Ecto neural progenitor cell (in vitro differentiated cells): ENCODE results near the gene CYP4F8.
"Not testable (repeated sequence)": the region's sequence is repeated elsewhere in the genome, so short reads cannot be mapped to it uniquely, and the experiment has no call there.

Source experiments
- DNase-seq: peaks from one replicate; pipeline ENCODE4 v3.0.0-alpha.2; 2018; ENCODE audit warnings: low spot score

Gene CYP4F8

DNA sequence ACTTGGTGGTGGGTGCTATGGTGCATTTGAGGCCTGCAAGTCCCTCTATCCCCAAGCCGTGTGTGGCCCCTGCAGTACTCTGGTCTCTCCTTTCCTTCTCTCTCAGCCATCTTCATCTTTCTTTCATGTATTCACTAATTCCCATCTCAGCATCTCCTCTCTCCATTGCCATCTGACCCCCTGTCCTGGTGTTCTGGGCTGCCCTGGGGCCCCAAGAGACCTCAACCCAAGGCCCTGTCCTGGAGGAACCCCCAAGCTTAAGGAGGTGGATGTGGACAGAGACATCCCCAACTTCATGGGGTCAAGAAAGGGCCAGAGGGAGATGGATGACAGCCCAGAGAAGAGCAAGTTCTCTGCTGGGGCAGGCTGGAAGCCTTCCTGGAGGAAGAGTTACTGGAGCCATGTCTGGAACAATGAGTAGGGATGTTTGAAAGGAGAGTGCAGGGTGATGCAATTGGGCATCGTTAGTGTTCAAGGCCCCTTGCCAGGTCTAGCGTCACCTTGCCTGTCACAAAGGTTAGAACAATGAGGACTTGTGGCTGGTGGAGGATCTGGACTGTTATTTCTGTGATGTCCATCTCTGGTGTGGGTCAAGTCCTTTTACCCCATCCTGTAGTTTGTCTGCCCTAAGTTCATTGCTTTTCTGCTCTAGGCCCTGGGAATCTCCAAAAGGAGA lies 29.2 kb downstream of the CYP4F8 start:
- DNase-seq, result no peak

DNA sequence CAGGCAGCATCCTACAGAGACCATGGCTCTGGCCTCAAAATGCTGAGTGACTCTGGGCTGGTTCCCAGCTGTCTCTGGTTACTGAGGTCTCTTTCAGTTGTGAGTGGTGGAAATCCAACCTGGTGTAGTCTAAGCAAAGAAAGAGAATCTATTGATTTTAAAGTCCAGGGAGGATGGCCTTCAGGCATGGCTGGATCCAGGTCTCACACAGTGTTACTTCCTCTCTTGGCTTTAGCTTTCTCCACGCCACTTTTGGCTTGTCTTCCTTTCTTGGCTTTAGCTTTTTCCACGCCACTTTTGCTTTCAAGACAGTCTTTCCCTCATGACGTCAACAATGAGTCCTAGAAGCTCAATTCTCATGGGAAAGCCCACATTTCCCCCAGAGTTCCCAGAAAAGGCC lies 29.8 kb downstream of the CYP4F8 start:
- DNase-seq, result no peak

DNA sequence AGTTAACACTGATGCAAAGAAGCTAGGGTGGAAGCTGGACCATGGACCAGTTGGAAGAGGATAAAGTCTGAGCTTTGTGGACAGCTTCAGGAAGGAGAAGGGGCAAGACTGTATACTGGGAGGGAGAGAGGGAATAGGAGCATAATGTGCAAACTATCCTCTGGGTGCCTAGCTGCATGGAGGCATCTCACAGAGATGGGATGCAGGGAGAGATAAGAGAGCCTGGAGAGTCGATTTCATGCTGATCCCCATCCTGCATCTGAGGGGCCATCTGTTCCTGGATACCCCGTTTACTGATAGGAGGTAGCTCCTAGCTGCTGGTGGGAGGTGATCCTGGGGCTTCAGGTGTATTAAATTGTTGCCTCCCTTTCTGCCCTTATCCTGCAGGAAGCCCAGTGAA lies 34.5 kb downstream of the CYP4F8 start:
- DNase-seq, result no peak

DNA sequence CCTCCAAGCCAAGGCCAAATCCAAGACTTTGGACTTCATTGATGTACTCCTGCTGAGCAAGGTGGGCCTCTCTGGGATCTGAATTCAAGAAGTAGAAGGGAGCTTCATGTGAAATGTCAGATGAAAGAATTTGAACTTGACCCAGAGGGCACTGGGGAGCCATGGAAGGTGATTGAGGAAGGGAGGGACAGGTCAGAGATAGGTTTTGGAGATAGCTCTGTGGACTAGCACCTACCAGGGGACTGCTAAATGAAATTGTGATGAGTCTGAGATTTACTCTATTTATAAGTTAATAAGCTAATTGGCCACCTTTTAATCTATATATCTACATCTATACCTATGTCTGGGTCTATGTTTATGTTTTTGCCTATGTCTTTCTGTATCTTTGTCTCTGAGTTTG lies 35.1 kb downstream of the CYP4F8 start:
- DNase-seq, result not testable (repeated sequence)

DNA sequence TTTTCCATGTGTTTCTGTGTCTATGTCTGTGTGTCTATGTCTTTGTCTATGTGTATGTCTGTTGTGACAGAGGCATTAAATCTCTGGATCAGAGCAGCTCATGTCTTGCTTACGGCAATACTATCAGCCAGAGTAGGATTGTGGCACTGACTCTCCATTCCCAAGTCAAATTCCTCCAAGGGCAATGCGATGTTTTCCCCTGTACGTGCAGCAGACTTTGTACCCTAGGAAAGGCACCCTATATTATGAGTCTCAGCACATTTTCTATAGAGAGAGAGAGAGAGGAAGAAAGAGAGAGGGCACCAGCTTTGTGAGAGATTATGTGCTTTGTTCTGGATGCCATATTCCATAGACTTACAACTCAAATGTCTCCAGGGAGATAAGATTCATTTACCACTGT lies 36.8 kb downstream of the CYP4F8 start:
- no peak for DNase-seq

DNA sequence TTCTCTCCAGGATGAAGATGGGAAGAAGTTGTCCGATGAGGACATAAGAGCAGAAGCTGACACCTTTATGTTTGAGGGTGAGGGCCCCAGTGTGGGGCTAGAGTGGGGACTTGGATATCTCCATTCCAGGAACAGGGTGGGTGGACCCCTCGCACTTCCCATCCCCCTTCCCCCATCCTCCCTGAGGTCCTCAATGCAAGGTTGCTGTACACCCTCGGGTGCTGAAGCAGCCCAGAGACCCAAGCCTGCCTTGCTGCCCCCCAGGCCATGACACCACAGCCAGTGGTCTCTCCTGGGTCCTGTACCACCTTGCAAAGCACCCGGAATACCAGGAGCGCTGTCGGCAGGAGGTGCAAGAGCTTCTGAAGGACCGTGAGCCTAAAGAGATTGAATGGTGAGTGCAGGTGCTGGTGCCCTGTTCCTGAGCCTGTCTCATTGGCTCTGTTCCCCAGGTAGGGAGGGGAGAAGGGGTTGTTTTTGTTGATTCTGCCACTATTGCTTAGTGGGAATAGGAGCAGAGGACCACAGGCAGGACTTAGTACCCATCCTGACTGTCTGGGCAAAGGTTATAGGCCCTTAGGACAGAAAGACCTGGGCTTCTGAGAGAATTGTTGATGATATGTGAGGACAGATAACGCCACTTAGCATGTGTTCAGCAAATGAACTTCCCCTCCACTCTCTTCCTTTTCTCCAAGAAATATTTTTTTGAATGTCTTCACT lies 37.7 kb downstream of the CYP4F8 start:
- DNase-seq, result no peak

DNA sequence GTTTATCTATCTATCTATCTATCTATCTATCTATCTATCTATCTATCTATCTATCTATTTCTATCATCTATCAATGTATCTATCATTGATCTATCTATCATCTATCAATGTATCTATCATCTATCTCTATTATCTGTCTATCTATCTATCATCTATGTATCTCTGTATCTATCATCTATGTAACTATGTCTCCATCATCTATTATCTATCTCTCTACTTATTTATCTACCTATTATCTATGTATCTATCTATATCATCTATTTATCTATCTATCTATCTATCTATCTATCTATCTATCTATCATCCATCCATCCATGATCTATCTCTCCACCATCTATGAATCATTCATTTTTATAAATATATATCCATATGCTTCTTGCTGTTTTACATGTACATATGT lies 41.4 kb downstream of the CYP4F8 start:
- DNase-seq, result no peak

DNA sequence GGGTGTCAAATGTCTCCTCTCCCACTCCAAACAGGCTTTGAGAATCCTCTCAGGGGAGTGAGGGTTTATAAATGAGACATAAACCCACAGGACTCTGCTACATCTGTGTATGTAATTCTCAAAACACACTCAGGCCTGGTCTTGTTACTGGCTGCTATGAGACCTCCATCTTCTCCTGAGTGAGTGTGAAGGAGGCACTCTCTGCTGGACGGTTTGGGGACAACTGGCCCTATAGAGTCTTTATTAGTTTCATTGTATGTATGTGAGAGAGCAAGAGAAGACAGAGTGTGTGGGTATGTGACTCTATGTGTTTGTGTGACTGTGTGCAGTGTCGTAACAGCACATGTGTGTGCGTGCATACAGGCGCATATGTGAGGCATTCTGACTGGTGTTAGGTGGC lies 48.2 kb downstream of the CYP4F8 start:
- DNase-seq, result no peak

DNA sequence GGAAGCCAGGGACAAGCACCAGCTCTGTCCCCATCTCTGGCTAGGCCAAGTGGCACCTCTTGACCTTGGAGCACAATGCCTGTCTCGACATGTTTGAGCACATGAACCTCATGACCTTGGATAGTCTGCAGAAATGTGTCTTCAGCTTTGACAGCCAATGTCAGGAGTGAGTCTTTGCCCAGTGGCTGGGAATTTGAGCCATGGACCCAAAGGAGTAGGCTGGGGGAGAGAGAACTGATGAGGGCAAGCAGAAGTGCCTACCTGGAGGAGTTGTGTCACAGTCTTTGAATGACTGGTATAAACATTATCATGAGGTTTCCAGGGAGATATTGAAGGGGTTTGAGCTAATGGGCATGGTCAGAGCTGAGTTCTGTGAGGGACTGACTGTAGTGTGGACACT lies 51.2 kb downstream of the CYP4F8 start:
- DNase-seq, result no peak

DNA sequence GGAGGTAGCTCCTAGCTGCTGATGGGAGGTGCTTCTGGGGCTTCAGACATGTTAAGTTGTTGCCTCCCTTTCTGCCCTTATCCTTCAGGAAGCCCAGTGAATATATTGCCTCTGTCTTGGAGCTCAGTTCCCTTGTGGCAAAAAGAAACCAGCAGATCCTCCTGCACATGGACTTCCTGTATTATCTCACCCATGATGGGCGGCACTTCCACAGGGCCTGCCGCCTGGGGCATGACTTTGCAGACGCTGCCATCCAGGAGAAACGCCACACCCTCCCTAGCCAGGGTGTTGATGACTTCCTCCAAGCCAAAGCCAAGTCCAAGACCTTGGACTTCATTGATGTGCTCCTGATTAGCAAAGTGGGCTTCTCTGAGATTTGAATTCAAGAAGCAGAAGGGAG lies 51.9 kb downstream of the CYP4F8 start:
- DNase-seq, result no peak

DNA sequence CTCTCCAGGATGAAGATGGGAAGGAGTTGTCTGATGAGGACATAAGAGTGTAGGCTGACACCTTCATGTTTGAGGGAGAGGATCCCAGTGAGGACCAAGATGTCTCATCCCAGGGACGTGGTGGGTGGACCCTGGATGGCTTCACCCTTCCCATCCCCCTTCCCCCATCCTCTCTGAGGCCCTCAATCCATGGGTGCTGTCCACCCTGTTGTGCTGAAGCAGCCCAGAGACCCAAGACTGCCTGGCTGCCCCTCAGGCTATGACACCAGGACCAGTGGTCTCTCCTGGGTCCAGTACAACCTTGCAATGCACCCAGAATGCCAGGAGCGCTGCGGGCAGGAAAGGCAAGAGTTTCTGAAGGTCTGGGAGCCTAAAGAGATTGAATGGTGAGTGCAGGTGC lies 54.4 kb downstream of the CYP4F8 start:
- no peak for DNase-seq

DNA sequence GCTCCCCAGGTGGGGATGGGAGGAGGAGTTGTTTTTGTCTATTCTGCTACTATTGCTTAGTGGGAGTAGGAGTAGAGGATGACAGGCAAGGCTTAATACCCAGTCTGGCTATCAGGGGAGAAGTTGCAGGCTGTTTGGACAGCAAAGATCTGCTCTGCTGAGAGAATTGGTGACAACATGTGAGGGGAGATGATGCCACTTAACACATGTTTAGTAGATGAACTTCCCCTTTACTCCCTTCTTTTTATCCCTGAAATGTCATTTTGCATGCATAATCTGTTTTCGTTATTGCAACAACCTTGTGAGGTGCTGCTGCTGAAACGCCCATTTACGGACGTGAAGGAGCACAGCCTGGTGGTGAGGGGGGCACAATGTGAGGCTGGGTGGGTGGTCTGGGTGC lies 54.9 kb downstream of the CYP4F8 start:
- no peak for DNase-seq

DNA sequence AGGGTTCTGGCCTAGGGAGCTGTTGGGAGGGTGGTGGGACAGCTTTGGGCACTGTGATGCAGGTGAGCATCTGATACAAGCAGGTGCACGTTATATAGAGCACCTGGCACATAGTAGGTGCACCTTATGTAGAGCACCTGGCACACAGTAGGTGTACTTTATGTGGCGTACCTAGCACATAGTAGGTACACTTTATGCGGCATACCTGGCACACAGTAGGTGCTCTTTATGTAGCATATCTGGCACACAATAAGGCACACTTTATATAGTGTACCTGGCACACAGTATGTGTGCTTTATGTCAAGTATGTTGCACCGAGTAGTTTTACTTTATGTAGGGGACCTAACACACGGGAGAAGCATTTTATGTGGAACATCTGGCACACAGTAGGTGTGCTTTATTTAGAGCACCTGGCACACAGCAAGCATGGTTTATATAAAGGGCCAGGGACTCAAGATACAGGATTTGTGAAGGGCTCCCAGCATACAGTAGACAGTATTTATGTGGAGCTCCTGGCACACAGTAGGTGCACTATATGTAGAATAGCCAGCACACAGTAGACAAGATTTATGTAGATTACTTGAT lies 56.3 kb downstream of the CYP4F8 start:
- DNase-seq, result no peak

DNA sequence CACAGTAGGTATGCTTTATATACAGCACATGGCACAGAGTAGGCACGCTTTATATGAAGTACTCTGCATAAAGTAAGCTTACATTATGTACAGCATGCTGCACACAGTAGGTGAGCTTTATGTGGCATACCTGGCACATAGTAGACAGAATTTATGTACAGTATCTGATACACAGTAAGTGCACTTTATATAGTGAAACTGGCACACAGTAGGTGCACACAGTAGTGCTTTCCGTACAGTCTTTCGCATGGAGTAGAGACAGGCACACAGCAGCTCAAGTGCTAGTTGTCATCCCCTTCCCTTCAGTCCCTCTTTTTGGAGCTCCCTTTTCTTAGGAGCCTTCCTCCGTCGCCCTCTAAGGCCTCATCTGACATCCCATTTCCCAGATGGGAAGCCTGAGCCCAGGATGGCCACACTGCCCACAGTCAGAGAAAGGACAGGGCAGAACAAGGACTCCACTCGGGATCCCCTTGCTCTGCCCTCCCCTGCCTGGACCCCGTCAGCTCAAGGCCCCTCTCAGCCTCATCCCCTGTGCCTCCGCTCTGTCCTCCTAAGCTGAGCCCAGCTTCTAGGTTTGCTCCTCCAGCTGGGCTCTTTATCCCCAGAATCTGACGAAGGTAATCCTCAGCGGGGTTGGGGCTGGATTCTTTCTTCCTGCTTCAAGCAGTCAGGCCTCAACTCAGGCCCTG lies 57.0 kb downstream of the CYP4F8 start:
- no peak for DNase-seq

DNA sequence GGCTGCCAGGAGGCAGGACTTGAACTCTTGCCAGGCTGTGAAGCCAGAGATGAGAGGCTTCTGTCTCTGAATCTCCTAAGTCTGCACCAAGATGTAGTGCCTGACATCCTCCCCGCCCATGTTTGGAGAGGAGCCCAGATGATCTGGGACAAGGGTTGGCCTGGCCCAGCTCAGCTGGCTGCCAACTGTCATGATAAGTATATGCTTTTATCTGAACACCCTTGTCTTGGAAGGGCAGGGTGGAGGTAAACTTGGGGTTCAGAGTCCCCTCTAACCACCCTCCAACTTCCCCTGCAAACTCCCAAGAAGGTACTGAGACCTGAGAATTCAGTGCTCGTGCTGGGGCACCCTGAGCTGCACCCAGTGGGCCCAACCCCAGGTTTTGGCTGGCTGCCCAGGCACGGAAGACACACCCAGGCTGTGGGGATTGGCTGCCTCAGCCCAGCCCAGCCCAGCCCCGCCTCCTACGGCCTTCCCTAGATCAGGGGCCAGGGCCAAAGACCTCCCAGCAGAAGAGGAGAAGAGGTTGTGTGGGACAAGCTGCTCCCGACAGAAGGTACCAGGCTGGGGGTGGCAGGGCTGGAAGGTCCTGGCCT lies 57.7 kb downstream of the CYP4F8 start, which contains the start of gene CYP4F12:
Gene CYP4F12 (plus strand): TSS at position 508 of the 596 bp plus-strand sequence. CDS start 443 bp downstream, outside the sequence.
- DNase-seq, result no peak

DNA sequence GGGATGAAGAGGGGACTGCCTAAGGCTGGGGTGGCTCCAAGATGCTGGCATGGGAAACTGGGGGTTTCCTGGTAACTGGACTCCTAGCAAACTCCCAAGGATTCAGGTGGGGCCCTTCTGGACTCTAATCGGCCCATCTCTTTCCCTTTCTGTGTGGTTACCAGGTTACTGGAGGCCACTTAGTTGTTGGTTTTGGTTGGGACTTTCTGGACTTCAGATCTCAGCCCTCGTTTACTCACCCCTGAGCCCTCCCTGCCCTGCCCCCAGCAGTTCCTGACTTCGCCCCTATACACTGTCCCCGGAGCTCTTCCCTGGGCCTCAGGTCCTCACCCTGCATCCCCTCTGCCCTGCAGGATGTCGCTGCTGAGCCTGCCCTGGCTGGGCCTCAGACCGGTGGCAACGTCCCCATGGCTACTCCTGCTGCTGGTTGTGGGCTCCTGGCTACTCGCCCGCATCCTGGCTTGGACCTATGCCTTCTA lies 58.2 kb downstream of the CYP4F8 start:
- DNase-seq, result no peak

DNA sequence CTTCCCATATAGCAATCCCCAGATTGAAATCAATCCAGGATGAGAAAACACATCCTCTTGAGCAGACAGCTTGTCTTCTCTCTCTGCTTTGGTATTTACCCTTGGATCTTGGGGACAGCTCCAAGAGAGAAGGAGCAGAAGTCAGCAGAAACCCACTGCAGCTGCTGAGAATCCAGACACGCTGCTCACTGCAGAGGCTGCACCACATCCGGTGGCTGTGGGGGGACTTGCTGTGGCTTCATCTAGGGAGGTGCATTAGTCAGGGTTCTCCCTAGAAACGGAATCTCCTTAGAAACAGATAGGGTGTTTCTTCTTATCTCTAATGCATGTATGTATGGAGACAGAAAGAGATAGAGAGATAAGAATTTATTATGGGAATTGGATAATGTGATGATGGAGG lies 60.5 kb downstream of the CYP4F8 start:
- DNase-seq, result no peak

DNA sequence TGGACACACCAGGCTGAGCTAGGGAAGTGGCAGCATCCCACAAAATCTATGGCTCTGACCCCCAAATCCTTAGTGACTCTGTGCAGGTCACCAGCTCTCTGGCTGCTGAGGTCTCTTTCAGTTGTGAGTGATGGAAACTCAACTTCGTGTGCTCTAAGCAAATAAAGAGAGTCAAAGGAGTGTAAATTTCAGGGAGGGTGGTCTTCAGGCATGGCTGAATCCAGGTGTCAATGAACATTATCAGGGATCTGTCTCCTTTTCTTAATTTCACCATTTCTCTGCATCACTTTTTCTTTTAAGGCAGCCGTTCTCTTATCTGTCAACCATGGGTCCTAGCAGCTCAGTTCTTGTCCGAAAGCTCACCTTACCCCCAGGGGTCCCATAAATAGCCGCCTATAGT lies 64.1 kb downstream of the CYP4F8 start:
- DNase-seq, result no peak

DNA sequence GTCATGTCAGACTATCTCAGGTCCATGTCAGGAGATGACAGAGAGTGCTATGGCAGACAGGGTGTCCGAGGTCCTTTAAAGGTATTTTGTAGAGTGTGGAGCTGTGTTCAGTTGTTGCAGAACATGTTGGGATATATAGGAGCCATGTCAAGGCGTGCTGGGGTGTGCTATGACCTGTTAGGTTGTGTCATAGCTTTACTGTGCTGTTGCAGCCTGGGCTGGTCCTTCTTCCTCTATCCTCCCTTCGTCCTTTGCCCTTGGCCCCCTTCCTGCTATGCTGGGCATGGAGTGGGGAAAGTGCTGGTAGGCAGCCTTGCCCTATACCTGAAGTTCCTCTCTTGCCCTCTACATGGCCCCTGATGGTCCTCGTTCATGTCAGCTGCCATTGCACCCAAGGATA lies 64.8 kb downstream of the CYP4F8 start:
- DNase-seq, result not testable (repeated sequence)
